Mesothelial cell of epicardium (in vitro differentiated cells): ENCODE data around the gene HCST. TPM values are rescaled to one million over a fixed set of nuclear protein-coding genes. Genes with fewer than 3 reads are reported as not detected.
A peak's percentile ranks its signal among the peaks of the same experiment; 100 is the strongest.

ENCODE experiments used
- DNase-seq, 2 experiments: peaks; one replicate each; pipeline ENCODE4 v3.0.0; 2021; ENCODE audit warnings: low spot score in 2 of 2; ENCODE audit not compliant: unreplicated experiment in 2 of 2
- H3K27ac Mint-ChIP-seq: 2 replicates; pipeline ENCODE4 v1.8.0; 2021; ENCODE audit warnings: mixed read lengths
- H3K27me3 Mint-ChIP-seq: 2 replicates; pipeline ENCODE4 v1.8.0; 2021; ENCODE audit warnings: low read depth, mixed read lengths
- H3K36me3 Mint-ChIP-seq: 2 replicates; pipeline ENCODE4 v1.8.0; 2021; ENCODE audit warnings: mixed read lengths
- H3K4me1 Mint-ChIP-seq: 2 replicates; pipeline ENCODE4 v1.8.0; 2021; ENCODE audit warnings: mixed read lengths
- H3K4me3 Mint-ChIP-seq: 2 replicates; pipeline ENCODE4 v1.8.0; 2021; ENCODE audit warnings: mild to moderate bottlenecking, moderate library complexity, mixed read lengths
- H3K9me3 Mint-ChIP-seq: 2 replicates; pipeline ENCODE4 v1.8.0; 2021; ENCODE audit warnings: mixed read lengths
- CTCF ChIP-seq: fragments of 200-600 bp; sonication (generic); IDR thresholded peaks from one replicate; pipeline ENCODE4 v1.5.0; 2021; ENCODE audit warnings: antibody characterized with exemption; ENCODE audit not compliant: unreplicated experiment
- total RNA-seq: library from RNA; stranded (reverse); gene quantifications from 3 replicates; pipeline ENCODE4 v1.2.1, GENCODE V29; 2021

Gene HCST
- total RNA-seq, 1 donor from 2014 or later: 0.92 TPM

GRCh38 chr19:35860436-35860817 lies 41.9 kb upstream of the HCST start:
- no peaks in the 10 kb centered on the region for H3K36me3 Mint-ChIP-seq
- no peak for TF ChIP-seq CTCF
- DNase-seq: no peak
- H3K4me1 Mint-ChIP-seq: peaks cover 13% of the 10 kb centered on the region
- no peak overlapping the region for H3K27ac Mint-ChIP-seq
- H3K4me3 Mint-ChIP-seq: no peak overlapping the region
- H3K27me3 Mint-ChIP-seq: peaks cover 89% of the 10 kb centered on the region
- no peaks in the 10 kb centered on the region for H3K9me3 Mint-ChIP-seq

GRCh38 chr19:35860818-35861639 lies 41.3 kb upstream of the HCST start:
- DNase-seq: no peak
- Mint-ChIP-seq H3K4me3 (peak overlapping the region; percentile 27), H3K27ac (no peak overlapping the region), H3K36me3 (no peaks in the 10 kb centered on the region), H3K27me3 (peaks cover 90% of the 10 kb centered on the region), H3K9me3 (no peaks in the 10 kb centered on the region), H3K4me1 (peaks cover 10% of the 10 kb centered on the region)
- TF ChIP-seq CTCF: no peak

- Mint-ChIP-seq H3K9me3 (no peaks in the 10 kb centered on the region), H3K27me3 (peaks cover 96% of the 10 kb centered on the region), H3K4me3 (no peak overlapping the region), H3K36me3 (no peaks in the 10 kb centered on the region), H3K27ac (no peak overlapping the region), H3K4me1 (peaks cover 10% of the 10 kb centered on the region)
- no peak for TF ChIP-seq CTCF
- DNase-seq: no peak
Measured at GRCh38 chr19:35861640-35862160, 40.6 kb upstream of the HCST start.

GRCh38 chr19:35862528-35862927 lies 39.8 kb upstream of the HCST start:
- DNase-seq: no peak
- H3K27me3 Mint-ChIP-seq: peaks cover 95% of the 10 kb centered on the region
- no peaks in the 10 kb centered on the region for H3K36me3 Mint-ChIP-seq
- no peak overlapping the region for H3K27ac Mint-ChIP-seq
- no peak overlapping the region for H3K4me3 Mint-ChIP-seq
- TF ChIP-seq CTCF: no peak
- H3K9me3 Mint-ChIP-seq: no peaks in the 10 kb centered on the region
- H3K4me1 Mint-ChIP-seq: peaks cover 7% of the 10 kb centered on the region

GRCh38 chr19:35863018-35863417 lies 39.3 kb upstream of the HCST start:
- H3K36me3 Mint-ChIP-seq: no peaks in the 10 kb centered on the region
- TF ChIP-seq CTCF: no peak
- no peak overlapping the region for H3K27ac Mint-ChIP-seq
- no peaks in the 10 kb centered on the region for H3K9me3 Mint-ChIP-seq
- peaks cover 95% of the 10 kb centered on the region for H3K27me3 Mint-ChIP-seq
- H3K4me1 Mint-ChIP-seq: peaks cover 10% of the 10 kb centered on the region
- DNase-seq: no peak
- no peak overlapping the region for H3K4me3 Mint-ChIP-seq
